Neuronal stem cell (in vitro differentiated cells): ENCODE measurements around the gene CFL1.

Experiments used
- DNase-seq: peaks from one replicate; pipeline ENCODE4 v3.0.0-alpha.2; 2013; ENCODE audit warnings: low spot score
- H2AFZ ChIP-seq: one replicate; pipeline ENCODE4 v1.6.1; 2013; ENCODE audit warnings: mild to moderate bottlenecking, low read length, inconsistent platforms
- H2AK5ac ChIP-seq: 2 replicates; pipeline ENCODE4 v1.6.1; 2013; ENCODE audit warnings: low read depth, mild to moderate bottlenecking, inconsistent platforms, low read length, moderate library complexity, mixed read lengths
- H2BK120ac ChIP-seq: 2 replicates; pipeline ENCODE4 v1.6.1; 2013; ENCODE audit warnings: low read depth, mild to moderate bottlenecking, inconsistent platforms, low read length, moderate library complexity, mixed read lengths
- H2BK12ac ChIP-seq: one replicate; pipeline ENCODE4 v1.6.1; 2013; ENCODE audit warnings: low read length, inconsistent platforms
- H2BK15ac ChIP-seq: 2 replicates; pipeline ENCODE4 v1.6.1; 2013; ENCODE audit warnings: mild to moderate bottlenecking, low read length, inconsistent platforms, mixed read lengths
- H2BK5ac ChIP-seq: one replicate; pipeline ENCODE4 v1.6.1; 2013; ENCODE audit warnings: inconsistent platforms, mild to moderate bottlenecking, low read length, moderate library complexity
- H3K14ac ChIP-seq: one replicate; pipeline ENCODE4 v1.6.1; 2013; ENCODE audit warnings: low read length, inconsistent platforms
- H3K18ac ChIP-seq: 2 replicates; pipeline ENCODE4 v1.6.1; 2013; ENCODE audit warnings: low read length, inconsistent platforms
- H3K23ac ChIP-seq: 2 replicates; pipeline ENCODE4 v1.6.1; 2013; ENCODE audit warnings: low read depth, mild to moderate bottlenecking, mixed read lengths, low read length, inconsistent platforms; ENCODE audit not compliant: poor library complexity
- H3K27ac ChIP-seq: replicated peaks from 3 replicates; pipeline ENCODE4 v1.5.1; 2013; ENCODE audit warnings: low read length, inconsistent platforms
- H3K27me3 ChIP-seq, 3 experiments: 2 replicates each; pipeline ENCODE4 v1.6.1; 2013; ENCODE audit warnings: low read length in 3 of 3, mild to moderate bottlenecking in 2 of 3, inconsistent platforms in 1 of 3, low read depth in 1 of 3, mixed read lengths in 1 of 3, moderate library complexity in 1 of 3; ENCODE audit not compliant: control insufficient read depth in 3 of 3, insufficient read depth in 3 of 3
- H3K36me3 ChIP-seq, 2 donors: replicated peaks in 1 of 2; 2 replicates each; pipeline ENCODE4 v1.6.1; 2013; ENCODE audit warnings: low read length in 2 of 2; ENCODE audit not compliant: control insufficient read depth in 2 of 2, insufficient read depth in 2 of 2
- H3K4ac ChIP-seq: 2 replicates; pipeline ENCODE4 v1.6.1; 2013; ENCODE audit warnings: inconsistent platforms, mild to moderate bottlenecking, low read length, moderate library complexity
- H3K4me1 ChIP-seq, 2 donors: 1 replicate in 1 of 2; 2 replicates in 1 of 2; pipeline ENCODE4 v1.6.1; 2013; ENCODE audit warnings: low read length in 2 of 2, low read depth in 1 of 2; ENCODE audit not compliant: control insufficient read depth in 2 of 2, insufficient read depth in 1 of 2
- H3K4me2 ChIP-seq: one replicate; pipeline ENCODE4 v1.6.1; 2013; ENCODE audit warnings: mild to moderate bottlenecking, low read length, inconsistent platforms; ENCODE audit not compliant: insufficient read depth, poor library complexity, severe bottlenecking
- H3K4me3 ChIP-seq, 2 donors: 2 replicates each; pipeline ENCODE4 v1.5.1; 2013; ENCODE audit warnings: low read length in 2 of 2, mild to moderate bottlenecking in 2 of 2, inconsistent platforms in 1 of 2, moderate library complexity in 1 of 2
- H3K79me1 ChIP-seq: one replicate; pipeline ENCODE4 v1.6.1; 2013; ENCODE audit warnings: low read depth, mild to moderate bottlenecking, inconsistent platforms, low read length, moderate library complexity
- H3K9ac ChIP-seq: one replicate; pipeline ENCODE4 v1.6.1; 2013; ENCODE audit warnings: mild to moderate bottlenecking, low read depth, low read length, inconsistent platforms; ENCODE audit not compliant: poor library complexity
- H3K9me3 ChIP-seq, 2 donors: replicated peaks in 1 of 2; 2 replicates each; pipeline versions ENCODE3 to v1.6.1; 2013; ENCODE audit warnings: low read length in 2 of 2, mild to moderate bottlenecking in 2 of 2, inconsistent platforms in 1 of 2, low read depth in 1 of 2, mixed read lengths in 1 of 2, moderate library complexity in 1 of 2; ENCODE audit not compliant: control insufficient read depth in 2 of 2, insufficient read depth in 1 of 2
- H4K8ac ChIP-seq: one replicate; pipeline ENCODE4 v1.6.1; 2013; ENCODE audit warnings: low read depth, mild to moderate bottlenecking, inconsistent platforms, low read length, moderate library complexity
- H4K91ac ChIP-seq: one replicate; pipeline ENCODE4 v1.6.1; 2013; ENCODE audit warnings: low read length, low read depth, mild to moderate bottlenecking, inconsistent platforms; ENCODE audit not compliant: poor library complexity
- WGBS, 2 donors: extraction: QIAGEN DNeasy Blood & Tissue Kit; methylation state at CpG; one replicate each; pipeline ENCODE4 v1.1.7; 2013; ENCODE audit warnings: missing lambda C conversion rate in 2 of 2, mixed read lengths in 1 of 2; ENCODE audit not compliant: insufficient read length in 2 of 2, insufficient replicate concordance in 1 of 2; ENCODE audit errors: extremely low coverage in 2 of 2; 5-methylcytosine and 5-hydroxymethylcytosine counted together

Gene CFL1

GRCh38 chr11:65873318-65874156 is 15.6 kb upstream of the CFL1 start:
- H4K91ac ChIP-seq, result no peak overlapping the region
- H2BK5ac ChIP-seq, result no peak overlapping the region
- H2AK5ac ChIP-seq, result no peak overlapping the region
- WGBS, 2 donors, result no CpG with 5 or more reads among the region's 54 CpGs
- peak overlapping the region; percentile 94 for H3K23ac ChIP-seq
- H3K9me3 ChIP-seq, result peaks cover 0 to 2% of the 10 kb centered on the region in 2 donors
- peak overlapping the region; percentile 100 for H3K4me2 ChIP-seq
- no peaks in the 10 kb centered on the region for H3K36me3 ChIP-seq
- peak; percentile 92 for DNase-seq
- peak overlapping the region; percentile 93 for H3K18ac ChIP-seq
- H4K8ac ChIP-seq, result no peak overlapping the region
- H3K9ac ChIP-seq, result peak overlapping the region; percentile 94
- peaks cover 0 to 22% of the 10 kb centered on the region in 2 donors for H3K4me1 ChIP-seq
- H2BK15ac ChIP-seq, result no peak overlapping the region
- peak overlapping the region; percentile 86 for H2AFZ ChIP-seq
- H3K79me1 ChIP-seq, result peaks cover 2% of the 10 kb centered on the region
- peak overlapping the region; percentile 34 for H3K27ac ChIP-seq
- peak overlapping the region; percentile 40 to 86 for H3K4me3 ChIP-seq
- no peak overlapping the region for H2BK120ac ChIP-seq
- H3K27me3 ChIP-seq, result peaks cover 0 to 5% (median 0%) of the 10 kb centered on the region in 3 experiments
- H3K4ac ChIP-seq, result no peak overlapping the region
- H2BK12ac ChIP-seq, result peak overlapping the region; percentile 73
- H3K14ac ChIP-seq, result no peak overlapping the region

GRCh38 chr11:65872586-65873317 is 14.8 kb upstream of the CFL1 start, which contains the start of gene EFEMP2:
Gene EFEMP2, minus strand, starts transcription at chr11:65872800. Its CDS starts 446 bp downstream, at chr11:65872354.
- Histone ChIP-seq H3K18ac (peak within 1 kb of the TSS; percentile 97), H3K14ac (peak within 1 kb of the TSS; percentile 71), H3K4me2 (peak within 1 kb of the TSS; percentile 100), H2AK5ac (peak within 1 kb of the TSS; percentile 94), H3K4me3 (peak within 1 kb of the TSS; percentile 40 to 87), H3K79me1 (peaks cover 2% of the 10 kb centered on the region), H2AFZ (peak within 1 kb of the TSS; percentile 86), H3K27ac (peak within 1 kb of the TSS; percentile 34), H2BK120ac (no peak within 1 kb of the TSS), H3K4me1 (peaks cover 3 to 22% of the 10 kb centered on the region in 2 donors), H3K9me3 (no peaks in the 10 kb centered on the region), H2BK5ac (no peak within 1 kb of the TSS), H3K27me3 (peaks cover 0 to 5% (median 0%) of the 10 kb centered on the region in 3 experiments), H3K36me3 (peaks cover 0 to 3% of the 10 kb centered on the region in 2 donors), H3K23ac (peak within 1 kb of the TSS; percentile 94), H4K91ac (no peak within 1 kb of the TSS), H4K8ac (peak within 1 kb of the TSS; percentile 65), H3K9ac (peak within 1 kb of the TSS; percentile 94), H2BK12ac (peak within 1 kb of the TSS; percentile 73), H2BK15ac (peak within 1 kb of the TSS; percentile 71), H3K4ac (no peak within 1 kb of the TSS)
- DNase-seq, result peak; percentile 18
- no CpG with 5 or more reads among the region's 69 CpGs for whole genome bisulfite sequencing, 2 donors

GRCh38 chr11:65871811-65872548 is 14.0 kb upstream of the CFL1 start:
- Histone ChIP-seq H2BK5ac (no peak overlapping the region), H3K9ac (peak overlapping the region; percentile 80), H3K79me1 (peaks cover 2% of the 10 kb centered on the region), H3K27me3 (peaks cover 0 to 5% (median 0%) of the 10 kb centered on the region in 3 experiments), H2AFZ (peak overlapping the region; percentile 75), H3K9me3 (no peaks in the 10 kb centered on the region), H2BK15ac (peak overlapping the region; percentile 71), H2BK12ac (no peak overlapping the region), H3K23ac (no peak overlapping the region), H3K4ac (no peak overlapping the region), H3K4me2 (peak overlapping the region; percentile 44), H3K14ac (no peak overlapping the region), H3K18ac (peak overlapping the region; percentile 90), H4K91ac (no peak overlapping the region), H3K4me3 (peak overlapping the region in 1 of 2 donors; percentile 75), H2BK120ac (no peak overlapping the region), H3K4me1 (peaks cover 5 to 22% of the 10 kb centered on the region in 2 donors), H2AK5ac (peak overlapping the region; percentile 94), H3K36me3 (peaks cover 1 to 10% of the 10 kb centered on the region in 2 donors), H3K27ac (no peak overlapping the region), H4K8ac (no peak overlapping the region)
- peak; percentile 23 for DNase-seq
- no CpG with 5 or more reads among the region's 26 CpGs for WGBS, 2 donors
